H9 (cell line): ENCODE results near the gene OR11L1. TPM values are rescaled to one million over a fixed set of nuclear protein-coding genes. Genes with fewer than 3 reads are reported as not detected.

Experiments
- DNase-seq: peaks from one replicate; pipeline ENCODE4 v3.0.0-alpha.2; 2017
- H2AFZ ChIP-seq: one replicate; pipeline ENCODE4 v1.6.1; 2013; ENCODE audit warnings: mild to moderate bottlenecking, low read length, control low read depth, moderate library complexity
- H2AK5ac ChIP-seq: 2 replicates; pipeline ENCODE4 v1.6.1; 2013; ENCODE audit warnings: low read length, control low read depth, mixed read lengths; ENCODE audit not compliant: insufficient read length
- H2BK120ac ChIP-seq: one replicate; pipeline ENCODE4 v1.6.1; 2013; ENCODE audit warnings: low read depth, mild to moderate bottlenecking, low read length, control low read depth, inconsistent platforms; ENCODE audit not compliant: poor library complexity, severe bottlenecking
- H2BK12ac ChIP-seq: 2 replicates; pipeline ENCODE4 v1.6.1; 2013; ENCODE audit warnings: low read length, control low read depth, mixed read lengths, low read depth; ENCODE audit not compliant: insufficient read length
- H2BK15ac ChIP-seq: 2 replicates; pipeline ENCODE4 v1.6.1; 2013; ENCODE audit warnings: low read depth, low read length, control low read depth
- H2BK20ac ChIP-seq: one replicate; pipeline ENCODE4 v1.6.1; 2013; ENCODE audit warnings: low read depth, mild to moderate bottlenecking, low read length, control low read depth, inconsistent platforms; ENCODE audit not compliant: poor library complexity, severe bottlenecking
- H2BK5ac ChIP-seq: 2 replicates; pipeline ENCODE4 v1.6.1; 2013; ENCODE audit warnings: low read length, control low read depth, mixed read lengths; ENCODE audit not compliant: insufficient read length
- H3K14ac ChIP-seq: 2 replicates; pipeline ENCODE4 v1.6.1; 2013; ENCODE audit warnings: low read length, control low read depth; ENCODE audit not compliant: insufficient read depth
- H3K18ac ChIP-seq: 2 replicates; pipeline ENCODE4 v1.6.1; 2013; ENCODE audit warnings: low read depth, mild to moderate bottlenecking, mixed read lengths, low read length, control low read depth; ENCODE audit not compliant: insufficient read length
- H3K23ac ChIP-seq: 2 replicates; pipeline ENCODE4 v1.6.1; 2013; ENCODE audit warnings: low read length, control low read depth, mixed read lengths, low read depth; ENCODE audit not compliant: insufficient read length
- H3K23me2 ChIP-seq: 2 replicates; pipeline ENCODE4 v1.6.1; 2013; ENCODE audit warnings: low read depth, mild to moderate bottlenecking, mixed read lengths, low read length, control low read depth; ENCODE audit not compliant: insufficient read length, poor library complexity, severe bottlenecking
- H3K27ac ChIP-seq: 2 replicates; pipeline ENCODE4 v1.5.1; 2013; ENCODE audit warnings: low read length, control low read depth, mixed read lengths, low read depth; ENCODE audit not compliant: insufficient read length
- H3K27me3 ChIP-seq: 2 replicates; pipeline ENCODE4 v1.6.1; 2013; ENCODE audit warnings: low read length, control low read depth, inconsistent platforms; ENCODE audit not compliant: insufficient read depth
- H3K4ac ChIP-seq: 2 replicates; pipeline ENCODE4 v1.6.1; 2013; ENCODE audit warnings: low read depth, mild to moderate bottlenecking, control low read depth, inconsistent platforms, low read length, moderate library complexity
- H3K4me1 ChIP-seq: 2 replicates; pipeline ENCODE4 v1.6.1; 2013; ENCODE audit warnings: low read length, control low read depth, inconsistent platforms; ENCODE audit not compliant: insufficient read depth
- H3K4me2 ChIP-seq: 2 replicates; pipeline ENCODE4 v1.6.1; 2013; ENCODE audit warnings: low read length, control low read depth, mixed read lengths; ENCODE audit not compliant: insufficient read length, insufficient read depth
- H3K56ac ChIP-seq: 2 replicates; pipeline ENCODE4 v1.6.1; 2013; ENCODE audit warnings: low read depth, mild to moderate bottlenecking, mixed read lengths, low read length, control low read depth; ENCODE audit not compliant: insufficient read length
- H3K79me1 ChIP-seq: 2 replicates; pipeline ENCODE4 v1.6.1; 2013; ENCODE audit warnings: low read depth, mild to moderate bottlenecking, moderate library complexity, low read length, control low read depth, inconsistent platforms; ENCODE audit not compliant: insufficient read depth, poor library complexity, severe bottlenecking
- H3K79me2 ChIP-seq: 2 replicates; pipeline ENCODE4 v1.6.1; 2013; ENCODE audit warnings: low read length, control low read depth, inconsistent platforms; ENCODE audit not compliant: insufficient read depth
- H3K9ac ChIP-seq: 2 replicates; pipeline ENCODE4 v1.6.1; 2013; ENCODE audit warnings: low read length, control low read depth, mixed read lengths; ENCODE audit not compliant: insufficient read length; ENCODE audit errors: extremely low read depth
- H3K9me3 ChIP-seq: one replicate; pipeline ENCODE4 v1.6.1; 2013; ENCODE audit warnings: low read depth, low read length, inconsistent platforms; ENCODE audit not compliant: control insufficient read depth
- H3T11ph ChIP-seq: one replicate; pipeline ENCODE4 v1.6.1; 2013; ENCODE audit warnings: mild to moderate bottlenecking, low read length, control low read depth, inconsistent platforms
- H4K20me1 ChIP-seq: one replicate; pipeline ENCODE4 v1.6.1; 2013; ENCODE audit not compliant: control insufficient read depth, insufficient read length, insufficient read depth
- H4K5ac ChIP-seq: 2 replicates; pipeline ENCODE4 v1.6.1; 2013; ENCODE audit warnings: low read depth, mild to moderate bottlenecking, mixed read lengths, low read length, control low read depth; ENCODE audit not compliant: insufficient read length
- H4K8ac ChIP-seq: replicated peaks from 2 replicates; pipeline ENCODE4 v1.6.1; 2013; ENCODE audit warnings: low read length, control low read depth, mixed read lengths, low read depth; ENCODE audit not compliant: insufficient read length
- H4K91ac ChIP-seq: 2 replicates; pipeline ENCODE4 v1.6.1; 2013; ENCODE audit warnings: low read depth, mild to moderate bottlenecking, moderate library complexity, mixed read lengths, low read length, control low read depth; ENCODE audit not compliant: insufficient read length
- H3K27ac Mint-ChIP-seq, 3 experiments: 2 replicates in 2 of 3; 3 replicates in 1 of 3; pipeline ENCODE4 v1.8.0; 2020 to 2021; ENCODE audit warnings: mixed read lengths in 3 of 3, mild to moderate bottlenecking in 1 of 3, moderate library complexity in 1 of 3
- H3K27me3 Mint-ChIP-seq: 2 replicates; pipeline ENCODE4 v1.8.0; 2021; ENCODE audit warnings: low read depth, mild to moderate bottlenecking, moderate library complexity, mixed read lengths
- H3K36me3 Mint-ChIP-seq, 3 experiments: 2 replicates in 2 of 3; 3 replicates in 1 of 3; pipeline ENCODE4 v1.8.0; 2020 to 2021; ENCODE audit warnings: low read depth in 3 of 3, mixed read lengths in 3 of 3; ENCODE audit not compliant: insufficient read depth in 1 of 3
- H3K4me1 Mint-ChIP-seq, 2 experiments: 2 replicates each; pipeline ENCODE4 v1.8.0; 2020; ENCODE audit warnings: mixed read lengths in 2 of 2
- H3K4me3 Mint-ChIP-seq, 2 experiments: 2 replicates in 1 of 2; 3 replicates in 1 of 2; pipeline ENCODE4 v1.8.0; 2020 to 2021; ENCODE audit warnings: mild to moderate bottlenecking in 2 of 2, mixed read lengths in 2 of 2, moderate library complexity in 1 of 2
- H3K9me3 Mint-ChIP-seq, 2 experiments: 2 replicates in 1 of 2; 3 replicates in 1 of 2; pipeline ENCODE4 v1.8.0; 2020; ENCODE audit warnings: mild to moderate bottlenecking in 2 of 2, mixed read lengths in 2 of 2, moderate library complexity in 1 of 2
- CTCF ChIP-seq: fragments of 200-600 bp; sonication (generic); conservative IDR thresholded peaks from 3 replicates; pipeline ENCODE4 v1.8.0; 2021; ENCODE audit warnings: antibody characterized with exemption, mild to moderate bottlenecking
- WGBS: extraction: QIAGEN DNeasy Blood & Tissue Kit; methylation state at CpG from one replicate; pipeline ENCODE4 v1.1.7; 2013; ENCODE audit warnings: missing lambda C conversion rate, low lambda C conversion rate, mixed read lengths; ENCODE audit not compliant: insufficient read length; ENCODE audit errors: extremely low coverage; 5-methylcytosine and 5-hydroxymethylcytosine counted together
- total RNA-seq: library from RNA; stranded (reverse); gene quantifications from 2 replicates; pipeline ENCODE4 v1.2.1, GENCODE V29; 2021

The OR11L1 gene
- total RNA-seq, 1 experiment from 2014 or later = not detected

DNA sequence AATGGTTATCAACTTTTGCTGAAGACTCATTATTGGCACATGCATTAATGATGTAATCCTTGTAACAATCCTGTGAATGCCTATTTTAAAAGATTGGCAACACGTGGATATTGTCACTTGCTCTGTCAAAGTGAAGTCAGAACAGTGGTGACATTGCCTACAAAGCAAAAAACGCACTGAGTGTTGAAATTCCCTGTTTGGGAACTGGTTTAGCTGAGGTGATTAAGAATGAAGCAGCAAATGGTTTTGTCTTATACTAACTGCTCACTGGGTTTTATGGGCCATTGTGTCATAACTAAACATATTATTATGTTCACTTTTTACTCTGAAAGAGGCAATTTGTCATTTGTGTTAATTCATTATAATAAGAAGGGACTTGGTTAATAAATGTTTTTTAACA is 29.1 kb downstream of the OR11L1 start:
- Histone ChIP-seq H3T11ph (no peak overlapping the region), H3K4ac (no peak overlapping the region), H2BK120ac (no peak overlapping the region), H3K9ac (no peak overlapping the region), H4K20me1 (no peaks in the 10 kb centered on the region), H4K91ac (no peak overlapping the region), H3K56ac (no peak overlapping the region), H2AK5ac (no peak overlapping the region), H2BK20ac (no peak overlapping the region), H2AFZ (no peak overlapping the region), H3K18ac (no peak overlapping the region), H3K27me3 (no peaks in the 10 kb centered on the region), H4K5ac (no peak overlapping the region), H2BK12ac (no peak overlapping the region), H3K4me1 (no peaks in the 10 kb centered on the region), H3K14ac (no peak overlapping the region), H3K27ac (no peak overlapping the region), H3K9me3 (no peaks in the 10 kb centered on the region), H2BK15ac (no peak overlapping the region), H2BK5ac (no peak overlapping the region), H3K79me1 (no peaks in the 10 kb centered on the region), H3K23me2 (no peaks in the 10 kb centered on the region), H4K8ac (no peak overlapping the region), H3K4me2 (no peak overlapping the region), H3K79me2 (no peaks in the 10 kb centered on the region), H3K23ac (no peak overlapping the region)
- peaks cover 29 to 36% of the 10 kb centered on the region in 2 experiments for H3K9me3 Mint-ChIP-seq
- no peak for TF ChIP-seq CTCF
- H3K4me1 Mint-ChIP-seq = no peaks in the 10 kb centered on the region
- H3K27me3 Mint-ChIP-seq = no peaks in the 10 kb centered on the region
- no peak overlapping the region for H3K4me3 Mint-ChIP-seq
- H3K27ac Mint-ChIP-seq = no peak overlapping the region
- no CpG with 5 or more reads among the region's 2 CpGs for WGBS
- no peaks in the 10 kb centered on the region; a peak in 1 of 7 replicates for H3K36me3 Mint-ChIP-seq
- DNase-seq = no peak
